Ishikawa (cell line): Measurements from ENCODE around the gene ABR.

Experiments
- CEBPB ChIP-seq: IDR thresholded peaks from 2 replicates; pipeline ENCODE4 v1.6.1; 2012
- CREB1 ChIP-seq: IDR thresholded peaks from 2 replicates; pipeline ENCODE4 v1.6.1; 2012; ENCODE audit warnings: low read depth
- EGR1 ChIP-seq: IDR thresholded peaks from 2 replicates; pipeline ENCODE4 v1.6.1; 2012
- EP300 ChIP-seq: IDR thresholded peaks from 2 replicates; pipeline ENCODE4 v1.6.1; 2012; ENCODE audit warnings: borderline replicate concordance
- FOXM1 ChIP-seq: IDR thresholded peaks from 2 replicates; pipeline ENCODE4 v1.6.1; 2012; ENCODE audit warnings: low read depth, borderline replicate concordance
- NFIC ChIP-seq: IDR thresholded peaks from 2 replicates; pipeline ENCODE4 v1.6.1; 2012
- RAD21 ChIP-seq: IDR thresholded peaks from 2 replicates; pipeline ENCODE4 v1.6.1; 2012; ENCODE audit warnings: low read depth
- TAF1 ChIP-seq: IDR thresholded peaks from 2 replicates; pipeline ENCODE4 v1.6.1; 2012; ENCODE audit warnings: low read depth, mild to moderate bottlenecking
- TCF12 ChIP-seq: IDR thresholded peaks from 2 replicates; pipeline ENCODE4 v1.6.1; 2012; ENCODE audit warnings: low read depth
- TEAD4 ChIP-seq: IDR thresholded peaks from 2 replicates; pipeline ENCODE4 v1.6.1; 2012
- YY1 ChIP-seq: IDR thresholded peaks from 2 replicates; pipeline ENCODE4 v1.6.1; 2012; ENCODE audit warnings: low read depth
- ZBTB7A ChIP-seq: IDR thresholded peaks from 2 replicates; pipeline ENCODE4 v1.6.1; 2012; ENCODE audit warnings: low read depth
- TF ChIP-seq, protein P1 (sequence below): IDR thresholded peaks from 2 replicates; pipeline ENCODE4 v1.6.1; 2012
- TF ChIP-seq, protein P2 (sequence below): IDR thresholded peaks from 2 replicates; pipeline ENCODE4 v1.6.1; 2012; ENCODE audit warnings: low read depth, mild to moderate bottlenecking
- TF ChIP-seq, protein P3 (sequence below): IDR thresholded peaks from 2 replicates; pipeline ENCODE4 v1.6.1; 2012

The ABR gene

DNA sequence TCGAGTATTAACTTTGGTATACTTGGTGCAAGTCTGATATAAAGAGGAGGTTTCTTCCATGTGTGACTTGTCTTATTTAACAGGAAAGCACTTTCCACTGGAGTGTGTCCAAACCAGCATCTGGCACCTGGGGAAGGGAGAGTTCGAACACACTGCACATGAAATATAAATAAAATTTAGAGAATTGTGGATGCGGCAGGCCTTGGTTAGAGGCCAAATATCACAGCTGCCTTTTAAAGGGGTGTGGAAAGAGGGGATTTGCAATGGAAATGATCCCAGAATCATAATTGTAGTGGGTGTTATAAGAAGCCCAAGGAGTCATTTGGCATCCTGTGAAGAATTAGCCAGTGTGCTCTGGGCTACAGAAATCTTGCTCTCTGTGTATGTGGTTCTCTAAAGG is 195.9 kb downstream of the ABR start:
- TF ChIP-seq TAF1: no peak
- no peak for TF ChIP-seq NFIC
- no peak for TF ChIP-seq YY1
- no peak for TF ChIP-seq TCF12
- no peak for TF ChIP-seq CEBPB
- TF ChIP-seq, protein P1, sequence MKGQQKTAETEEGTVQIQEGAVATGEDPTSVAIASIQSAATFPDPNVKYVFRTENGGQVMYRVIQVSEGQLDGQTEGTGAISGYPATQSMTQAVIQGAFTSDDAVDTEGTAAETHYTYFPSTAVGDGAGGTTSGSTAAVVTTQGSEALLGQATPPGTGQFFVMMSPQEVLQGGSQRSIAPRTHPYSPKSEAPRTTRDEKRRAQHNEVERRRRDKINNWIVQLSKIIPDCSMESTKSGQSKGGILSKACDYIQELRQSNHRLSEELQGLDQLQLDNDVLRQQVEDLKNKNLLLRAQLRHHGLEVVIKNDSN: no peak
- TF ChIP-seq TEAD4: no peak
- TF ChIP-seq RAD21: no peak
- TF ChIP-seq ZBTB7A: no peak
- TF ChIP-seq EP300: no peak
- TF ChIP-seq, protein P2, sequence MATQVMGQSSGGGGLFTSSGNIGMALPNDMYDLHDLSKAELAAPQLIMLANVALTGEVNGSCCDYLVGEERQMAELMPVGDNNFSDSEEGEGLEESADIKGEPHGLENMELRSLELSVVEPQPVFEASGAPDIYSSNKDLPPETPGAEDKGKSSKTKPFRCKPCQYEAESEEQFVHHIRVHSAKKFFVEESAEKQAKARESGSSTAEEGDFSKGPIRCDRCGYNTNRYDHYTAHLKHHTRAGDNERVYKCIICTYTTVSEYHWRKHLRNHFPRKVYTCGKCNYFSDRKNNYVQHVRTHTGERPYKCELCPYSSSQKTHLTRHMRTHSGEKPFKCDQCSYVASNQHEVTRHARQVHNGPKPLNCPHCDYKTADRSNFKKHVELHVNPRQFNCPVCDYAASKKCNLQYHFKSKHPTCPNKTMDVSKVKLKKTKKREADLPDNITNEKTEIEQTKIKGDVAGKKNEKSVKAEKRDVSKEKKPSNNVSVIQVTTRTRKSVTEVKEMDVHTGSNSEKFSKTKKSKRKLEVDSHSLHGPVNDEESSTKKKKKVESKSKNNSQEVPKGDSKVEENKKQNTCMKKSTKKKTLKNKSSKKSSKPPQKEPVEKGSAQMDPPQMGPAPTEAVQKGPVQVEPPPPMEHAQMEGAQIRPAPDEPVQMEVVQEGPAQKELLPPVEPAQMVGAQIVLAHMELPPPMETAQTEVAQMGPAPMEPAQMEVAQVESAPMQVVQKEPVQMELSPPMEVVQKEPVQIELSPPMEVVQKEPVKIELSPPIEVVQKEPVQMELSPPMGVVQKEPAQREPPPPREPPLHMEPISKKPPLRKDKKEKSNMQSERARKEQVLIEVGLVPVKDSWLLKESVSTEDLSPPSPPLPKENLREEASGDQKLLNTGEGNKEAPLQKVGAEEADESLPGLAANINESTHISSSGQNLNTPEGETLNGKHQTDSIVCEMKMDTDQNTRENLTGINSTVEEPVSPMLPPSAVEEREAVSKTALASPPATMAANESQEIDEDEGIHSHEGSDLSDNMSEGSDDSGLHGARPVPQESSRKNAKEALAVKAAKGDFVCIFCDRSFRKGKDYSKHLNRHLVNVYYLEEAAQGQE: no peak
- TF ChIP-seq FOXM1: no peak
- no peak for TF ChIP-seq EGR1
- TF ChIP-seq CREB1: no peak
- TF ChIP-seq, protein P3, sequence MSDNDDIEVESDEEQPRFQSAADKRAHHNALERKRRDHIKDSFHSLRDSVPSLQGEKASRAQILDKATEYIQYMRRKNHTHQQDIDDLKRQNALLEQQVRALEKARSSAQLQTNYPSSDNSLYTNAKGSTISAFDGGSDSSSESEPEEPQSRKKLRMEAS: no peak

DNA sequence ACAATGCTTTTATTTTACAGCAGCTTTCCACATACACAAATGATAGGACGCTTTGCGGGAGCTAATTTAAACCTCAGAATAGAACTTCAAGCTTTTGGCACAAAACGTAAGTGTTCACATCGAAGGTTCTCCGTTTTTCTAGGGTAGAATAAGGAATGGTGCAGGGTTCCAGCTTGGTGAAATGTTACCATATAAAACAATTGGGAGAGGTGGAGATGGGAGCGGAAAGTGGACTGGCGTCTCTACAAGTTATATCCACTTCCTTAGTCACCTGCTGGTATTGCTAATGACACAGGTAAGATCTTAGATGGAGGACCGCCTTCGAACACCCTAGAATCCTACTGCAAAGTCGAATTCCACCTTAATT is 198.5 kb downstream of the ABR start:
- no peak for TF ChIP-seq TCF12
- TF ChIP-seq CREB1: 0 out of 2 replicates have a peak, but pooled peaks have one; percentile 7

DNA sequence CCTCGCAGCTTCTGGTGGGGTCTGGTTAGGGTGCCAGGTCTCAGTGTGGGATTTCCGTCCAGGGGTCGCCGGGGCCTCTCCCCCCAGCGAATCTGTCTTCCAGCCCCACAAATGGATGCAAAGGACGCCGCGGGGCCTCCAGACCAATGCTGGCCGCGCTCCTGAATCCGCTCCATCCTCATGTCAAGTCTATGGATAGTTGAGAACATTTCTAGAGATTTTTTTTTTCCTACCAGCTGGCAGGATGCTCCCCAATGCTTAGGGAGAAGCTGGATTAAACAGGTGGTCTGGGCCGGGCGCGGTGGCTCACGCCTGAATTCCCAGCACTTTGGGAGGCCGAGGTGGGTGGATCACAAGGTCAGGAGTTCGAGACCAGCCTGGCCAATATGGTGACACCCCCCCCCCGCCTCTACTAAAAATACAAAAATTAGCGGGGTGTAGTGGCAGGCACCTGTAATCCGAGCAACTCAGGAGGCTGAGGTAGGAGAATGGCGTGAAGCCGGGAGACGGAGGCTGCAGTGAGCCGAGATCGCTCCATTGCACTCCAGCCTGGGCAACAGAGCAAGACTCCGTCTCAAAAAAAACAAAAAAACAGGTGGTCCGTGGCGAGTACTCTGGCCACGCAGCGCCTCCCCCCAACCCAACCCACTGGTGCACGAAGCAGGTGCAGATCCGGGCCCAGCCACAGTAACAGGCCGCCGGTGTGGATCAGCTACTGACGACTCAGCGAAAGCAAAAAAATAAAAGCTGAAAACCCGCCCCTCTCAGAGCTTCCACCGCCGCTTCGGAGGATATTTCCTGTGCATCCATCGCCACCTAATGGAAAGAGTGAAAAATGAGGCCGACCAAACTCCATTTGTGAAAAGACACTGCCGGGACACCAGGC is 199.1 kb downstream of the ABR start:
- TF ChIP-seq TCF12 (peak; percentile 32; the same call in 1 of the 2 replicates), ZBTB7A (no peak), TAF1 (no peak), RAD21 (peak; percentile 96), TEAD4 (no peak)
- TF ChIP-seq, protein P2: no peak
- TF ChIP-seq, protein P3: peak; percentile 11; the same call in 1 of the 2 replicates

DNA sequence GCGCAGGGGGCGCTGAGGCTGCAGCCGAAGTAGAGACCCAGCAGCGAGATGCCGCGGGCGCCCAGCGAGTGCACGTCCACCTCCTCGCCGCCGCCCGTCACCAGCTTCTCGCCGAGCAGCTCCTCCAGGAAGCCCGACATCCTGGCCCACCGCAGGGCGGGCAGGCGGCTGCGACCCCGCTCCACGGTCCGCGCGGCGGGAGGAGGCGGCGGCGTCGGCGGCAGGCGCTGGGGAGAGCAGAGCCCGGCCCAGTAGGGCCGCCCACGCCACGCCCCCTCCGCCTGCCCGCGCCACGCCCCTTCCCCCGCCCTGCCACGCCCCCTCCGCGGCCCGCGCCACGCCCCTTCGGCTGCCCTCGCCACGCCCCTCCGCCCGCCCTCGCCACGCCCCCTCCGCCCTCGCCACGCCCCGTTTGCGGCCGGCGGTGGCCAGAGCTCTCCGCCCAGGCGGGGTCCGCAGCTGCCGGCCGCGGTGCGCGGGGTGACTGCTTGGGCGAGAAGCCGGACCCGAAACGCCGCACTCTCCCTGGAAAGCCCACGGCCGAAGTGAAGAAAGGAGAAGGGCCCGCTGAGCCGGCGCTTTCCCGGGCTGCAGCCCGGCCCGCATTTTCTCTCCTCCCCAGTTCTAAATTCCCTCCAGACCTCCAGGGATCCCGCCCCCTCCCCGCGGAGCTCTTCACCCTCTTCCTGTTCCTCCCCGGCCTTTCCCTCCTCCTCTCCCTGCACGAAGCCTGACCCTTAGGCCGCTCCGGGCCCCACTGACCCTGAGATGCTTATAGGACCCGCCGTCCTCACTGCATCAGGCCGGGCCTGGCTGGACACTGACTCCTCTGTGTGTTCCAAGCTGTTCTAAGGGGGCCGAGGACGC is 200.0 kb downstream of the ABR start, which contains the start of gene NXN:
Gene NXN (minus strand): TSS at position 238 of the 867 bp plus-strand sequence.
- no peak for TF ChIP-seq CEBPB
- no peak for TF ChIP-seq YY1
- peak; percentile 74; the same call in 1 of the 2 replicates for TF ChIP-seq ZBTB7A
- TF ChIP-seq FOXM1: no peak
- TF ChIP-seq, protein P1: no peak
- TF ChIP-seq TEAD4: no peak
- TF ChIP-seq RAD21: no peak
- TF ChIP-seq EGR1: peak; percentile 22; the same call in 1 of the 2 replicates
- TF ChIP-seq, protein P2: no peak
- peak; percentile 34; the same call in 1 of the 2 replicates for TF ChIP-seq TAF1
- TF ChIP-seq, protein P3: peak; percentile 21; the same call in 1 of the 2 replicates
